HepG2 (cell line): ENCODE measurements around the gene ANKRD52. TPM values are rescaled to one million over a fixed set of nuclear protein-coding genes. Genes with fewer than 3 reads are reported as not detected.

Experiments
- KLF11 ChIP-seq: IDR thresholded peaks from 2 replicates; pipeline ENCODE4 v1.6.1; 2016; ENCODE audit warnings: missing compliant biosample characterization
- MEIS2 ChIP-seq: sonication (generic); formaldehyde crosslinking; IDR thresholded peaks from 2 replicates; pipeline ENCODE4 v1.9.0; 2021; ENCODE audit warnings: mild to moderate bottlenecking, missing genetic modification reagents
- NPAS2 ChIP-seq: sonication (generic); formaldehyde crosslinking; IDR thresholded peaks from 2 replicates; pipeline ENCODE4 v1.8.0; 2022; ENCODE audit warnings: mild to moderate bottlenecking, missing genetic modification reagents, borderline replicate concordance
- NR2F2 ChIP-seq: IDR thresholded peaks from 2 replicates; pipeline ENCODE4 v1.6.1; 2012; ENCODE audit warnings: low read depth, inconsistent platforms, borderline replicate concordance
- NRL ChIP-seq: sonication (generic); formaldehyde crosslinking; IDR thresholded peaks from 2 replicates; pipeline ENCODE4 v1.5.0; 2020; ENCODE audit warnings: missing genetic modification reagents, mild to moderate bottlenecking, moderate library complexity, borderline replicate concordance
- THYN1 ChIP-seq: sonication (generic); formaldehyde crosslinking; IDR thresholded peaks from 2 replicates; pipeline ENCODE4 v1.8.1; 2023; ENCODE audit warnings: low read depth, mild to moderate bottlenecking, moderate library complexity, missing genetic modification reagents, borderline replicate concordance
- ZBTB20 ChIP-seq: sonication (generic); formaldehyde crosslinking; IDR thresholded peaks from 2 replicates; pipeline ENCODE4 v1.8.1; 2023; ENCODE audit warnings: missing genetic modification reagents, low read depth, mild to moderate bottlenecking, borderline replicate concordance
- ZNF225 ChIP-seq: sonication (generic); formaldehyde crosslinking; IDR thresholded peaks from 2 replicates; pipeline ENCODE4 v1.4.0; 2020; ENCODE audit warnings: mild to moderate bottlenecking, missing genetic modification reagents
- ZNF256 ChIP-seq: sonication (generic); formaldehyde crosslinking; conservative IDR thresholded peaks from 2 replicates; pipeline ENCODE4 v1.4.0; 2020; ENCODE audit warnings: missing genetic modification reagents
- ZNF557 ChIP-seq: sonication (generic); formaldehyde crosslinking; IDR thresholded peaks from 2 replicates; pipeline ENCODE4 v1.4.0; 2020; ENCODE audit warnings: missing genetic modification reagents
- ZNF768 ChIP-seq: sonication (generic); formaldehyde crosslinking; IDR thresholded peaks from 2 replicates; pipeline ENCODE4 v1.4.0; 2020; ENCODE audit warnings: missing genetic modification reagents
- polyA plus RNA-seq, 8 experiments: library from polyadenylated mRNA; depleted of rRNA in 3 of 8; stranded (reverse) in 7 of 8; unstranded in 1 of 8; fragments of >200 nt; fragmentation: Illumina TruSeq in 4 of 8; extraction: Trizol in 4 of 8; gene quantifications; 2 replicates each; pipeline versions ENCODE4 v1.2.1 to v1.2.3, GENCODE V29; 2011 to 2016; ENCODE audit warnings: low read depth in 4 of 8, missing spikeins in 1 of 8, mixed read lengths in 1 of 8; ENCODE audit not compliant: insufficient read depth in 1 of 8
- total RNA-seq, 5 experiments: library from RNA; depleted of rRNA; stranded (reverse); fragments of >200 nt; fragmentation: Illumina TruSeq; extraction: Trizol; gene quantifications; 2 replicates each; pipeline ENCODE4 v1.2.3, GENCODE V29; 2016; ENCODE audit warnings: low read depth in 1 of 5
- TF ChIP-seq, protein P1 (sequence below): sonication (generic); formaldehyde crosslinking; IDR thresholded peaks from 2 replicates; pipeline ENCODE4 v1.4.0; 2020; ENCODE audit warnings: missing genetic modification reagents
- TF ChIP-seq, protein P2 (sequence below): IDR thresholded peaks from 2 replicates; pipeline ENCODE4 v1.6.1; 2016; ENCODE audit warnings: mild to moderate bottlenecking, missing biosample characterization, missing genetic modification reagents
- TF ChIP-seq, protein P3 (sequence below): IDR thresholded peaks from 2 replicates; pipeline ENCODE4 v1.6.1; 2016; ENCODE audit warnings: missing compliant biosample characterization, missing genetic modification reagents, borderline replicate concordance
- TF ChIP-seq, protein P4 (sequence below): sonication (generic); formaldehyde crosslinking; IDR thresholded peaks from 2 replicates; pipeline ENCODE4 v1.4.0; 2020; ENCODE audit warnings: mild to moderate bottlenecking, missing genetic modification reagents
- TF ChIP-seq, protein P5 (sequence below): sonication (generic); formaldehyde crosslinking; conservative IDR thresholded peaks from 2 replicates; pipeline ENCODE4 v1.4.0; 2020; ENCODE audit warnings: missing genetic modification reagents
- TF ChIP-seq, protein P6 (sequence below), 2 experiments: sonication (generic) in 1 of 2; formaldehyde crosslinking in 1 of 2; IDR thresholded peaks; 2 replicates each; pipeline versions ENCODE4 v1.4.0 to v1.6.1; 2018 to 2020; ENCODE audit warnings: missing genetic modification reagents in 2 of 2, borderline replicate concordance in 1 of 2, low read depth in 1 of 2, mild to moderate bottlenecking in 1 of 2, missing biosample characterization in 1 of 2

The ANKRD52 gene
- total and polyA plus RNA-seq, 2 of the 13 experiments (the other 11 are each of a cell fraction or from before 2014, with no cell fraction given): 7.8 to 9.2 TPM

DNA sequence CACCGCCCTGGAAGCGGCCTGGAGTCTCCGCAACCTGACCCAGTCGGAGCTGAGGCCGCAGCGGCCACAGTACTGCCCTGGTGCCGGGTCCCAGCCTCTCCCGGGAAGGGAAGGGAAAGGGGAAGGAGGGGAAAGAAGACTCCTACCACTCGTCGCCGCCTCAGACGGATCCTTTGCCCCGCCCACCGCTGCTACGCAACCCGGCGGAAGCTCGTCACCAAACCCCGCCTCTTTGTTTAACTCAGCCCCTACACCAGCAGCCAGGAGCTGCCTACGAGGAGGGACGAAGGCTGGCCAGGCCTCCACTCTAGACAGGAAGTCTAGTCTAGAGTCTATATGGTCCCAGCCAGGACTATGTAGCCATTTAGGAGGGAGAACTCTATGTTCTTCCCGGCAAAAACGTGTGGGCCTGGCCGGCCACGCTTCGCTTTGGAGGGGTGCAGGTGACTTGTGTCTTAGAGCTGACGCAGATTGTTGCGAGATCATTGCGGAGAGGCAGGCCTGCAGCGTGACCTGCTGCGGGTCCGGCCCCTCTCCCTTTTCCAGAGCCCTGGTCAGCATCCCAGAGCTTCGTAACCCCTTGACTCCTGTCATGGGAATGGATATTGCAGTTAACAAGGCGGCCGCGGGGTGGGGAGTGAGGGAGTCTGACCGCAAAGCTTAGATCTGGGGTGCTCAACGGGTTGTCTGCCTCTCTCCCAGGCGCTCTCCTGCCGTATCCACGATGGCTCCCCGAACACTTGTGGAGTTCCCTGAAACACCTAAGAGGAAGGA lies 36.2 kb downstream of the ANKRD52 start, which contains the start of gene RNF41 (continued):
- TF ChIP-seq, protein P1, sequence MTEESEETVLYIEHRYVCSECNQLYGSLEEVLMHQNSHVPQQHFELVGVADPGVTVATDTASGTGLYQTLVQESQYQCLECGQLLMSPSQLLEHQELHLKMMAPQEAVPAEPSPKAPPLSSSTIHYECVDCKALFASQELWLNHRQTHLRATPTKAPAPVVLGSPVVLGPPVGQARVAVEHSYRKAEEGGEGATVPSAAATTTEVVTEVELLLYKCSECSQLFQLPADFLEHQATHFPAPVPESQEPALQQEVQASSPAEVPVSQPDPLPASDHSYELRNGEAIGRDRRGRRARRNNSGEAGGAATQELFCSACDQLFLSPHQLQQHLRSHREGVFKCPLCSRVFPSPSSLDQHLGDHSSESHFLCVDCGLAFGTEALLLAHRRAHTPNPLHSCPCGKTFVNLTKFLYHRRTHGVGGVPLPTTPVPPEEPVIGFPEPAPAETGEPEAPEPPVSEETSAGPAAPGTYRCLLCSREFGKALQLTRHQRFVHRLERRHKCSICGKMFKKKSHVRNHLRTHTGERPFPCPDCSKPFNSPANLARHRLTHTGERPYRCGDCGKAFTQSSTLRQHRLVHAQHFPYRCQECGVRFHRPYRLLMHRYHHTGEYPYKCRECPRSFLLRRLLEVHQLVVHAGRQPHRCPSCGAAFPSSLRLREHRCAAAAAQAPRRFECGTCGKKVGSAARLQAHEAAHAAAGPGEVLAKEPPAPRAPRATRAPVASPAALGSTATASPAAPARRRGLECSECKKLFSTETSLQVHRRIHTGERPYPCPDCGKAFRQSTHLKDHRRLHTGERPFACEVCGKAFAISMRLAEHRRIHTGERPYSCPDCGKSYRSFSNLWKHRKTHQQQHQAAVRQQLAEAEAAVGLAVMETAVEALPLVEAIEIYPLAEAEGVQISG: peak; percentile 98
- no peak for TF ChIP-seq THYN1 (CRISPR knock-in tag)
- no peak for TF ChIP-seq ZNF225 (CRISPR knock-in tag)
- no peak for TF ChIP-seq NPAS2 (CRISPR knock-in tag)
- peak; percentile 74; the same call in 1 of the 2 replicates for TF ChIP-seq NRL (CRISPR knock-in tag)
- TF ChIP-seq ZBTB20 (CRISPR knock-in tag): peak; percentile 63; the same call in 1 of the 2 replicates
- TF ChIP-seq, protein P2, sequence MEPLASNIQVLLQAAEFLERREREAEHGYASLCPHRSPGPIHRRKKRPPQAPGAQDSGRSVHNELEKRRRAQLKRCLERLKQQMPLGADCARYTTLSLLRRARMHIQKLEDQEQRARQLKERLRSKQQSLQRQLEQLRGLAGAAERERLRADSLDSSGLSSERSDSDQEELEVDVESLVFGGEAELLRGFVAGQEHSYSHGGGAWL (CRISPR knock-in tag): no peak
- no peak for TF ChIP-seq MEIS2
- TF ChIP-seq, protein P3, sequence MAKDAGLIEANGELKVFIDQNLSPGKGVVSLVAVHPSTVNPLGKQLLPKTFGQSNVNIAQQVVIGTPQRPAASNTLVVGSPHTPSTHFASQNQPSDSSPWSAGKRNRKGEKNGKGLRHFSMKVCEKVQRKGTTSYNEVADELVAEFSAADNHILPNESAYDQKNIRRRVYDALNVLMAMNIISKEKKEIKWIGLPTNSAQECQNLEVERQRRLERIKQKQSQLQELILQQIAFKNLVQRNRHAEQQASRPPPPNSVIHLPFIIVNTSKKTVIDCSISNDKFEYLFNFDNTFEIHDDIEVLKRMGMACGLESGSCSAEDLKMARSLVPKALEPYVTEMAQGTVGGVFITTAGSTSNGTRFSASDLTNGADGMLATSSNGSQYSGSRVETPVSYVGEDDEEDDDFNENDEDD (CRISPR knock-in tag): peak; percentile 47; the same call in 1 of the 2 replicates
- no peak for TF ChIP-seq KLF11
- 0 out of 2 replicates have a peak, but pooled peaks have one; percentile 22 for TF ChIP-seq ZNF768 (CRISPR knock-in tag)
- TF ChIP-seq, protein P4, sequence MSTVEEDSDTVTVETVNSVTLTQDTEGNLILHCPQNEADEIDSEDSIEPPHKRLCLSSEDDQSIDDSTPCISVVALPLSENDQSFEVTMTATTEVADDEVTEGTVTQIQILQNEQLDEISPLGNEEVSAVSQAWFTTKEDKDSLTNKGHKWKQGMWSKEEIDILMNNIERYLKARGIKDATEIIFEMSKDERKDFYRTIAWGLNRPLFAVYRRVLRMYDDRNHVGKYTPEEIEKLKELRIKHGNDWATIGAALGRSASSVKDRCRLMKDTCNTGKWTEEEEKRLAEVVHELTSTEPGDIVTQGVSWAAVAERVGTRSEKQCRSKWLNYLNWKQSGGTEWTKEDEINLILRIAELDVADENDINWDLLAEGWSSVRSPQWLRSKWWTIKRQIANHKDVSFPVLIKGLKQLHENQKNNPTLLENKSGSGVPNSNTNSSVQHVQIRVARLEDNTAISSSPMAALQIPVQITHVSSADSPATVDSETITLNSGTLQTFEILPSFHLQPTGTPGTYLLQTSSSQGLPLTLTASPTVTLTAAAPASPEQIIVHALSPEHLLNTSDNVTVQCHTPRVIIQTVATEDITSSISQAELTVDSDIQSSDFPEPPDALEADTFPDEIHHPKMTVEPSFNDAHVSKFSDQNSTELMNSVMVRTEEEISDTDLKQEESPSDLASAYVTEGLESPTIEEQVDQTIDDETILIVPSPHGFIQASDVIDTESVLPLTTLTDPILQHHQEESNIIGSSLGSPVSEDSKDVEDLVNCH (CRISPR knock-in tag): peak; percentile 48; the same call in 1 of the 2 replicates
- no peak for TF ChIP-seq NR2F2
- TF ChIP-seq ZNF256: no peak
- TF ChIP-seq, protein P5, sequence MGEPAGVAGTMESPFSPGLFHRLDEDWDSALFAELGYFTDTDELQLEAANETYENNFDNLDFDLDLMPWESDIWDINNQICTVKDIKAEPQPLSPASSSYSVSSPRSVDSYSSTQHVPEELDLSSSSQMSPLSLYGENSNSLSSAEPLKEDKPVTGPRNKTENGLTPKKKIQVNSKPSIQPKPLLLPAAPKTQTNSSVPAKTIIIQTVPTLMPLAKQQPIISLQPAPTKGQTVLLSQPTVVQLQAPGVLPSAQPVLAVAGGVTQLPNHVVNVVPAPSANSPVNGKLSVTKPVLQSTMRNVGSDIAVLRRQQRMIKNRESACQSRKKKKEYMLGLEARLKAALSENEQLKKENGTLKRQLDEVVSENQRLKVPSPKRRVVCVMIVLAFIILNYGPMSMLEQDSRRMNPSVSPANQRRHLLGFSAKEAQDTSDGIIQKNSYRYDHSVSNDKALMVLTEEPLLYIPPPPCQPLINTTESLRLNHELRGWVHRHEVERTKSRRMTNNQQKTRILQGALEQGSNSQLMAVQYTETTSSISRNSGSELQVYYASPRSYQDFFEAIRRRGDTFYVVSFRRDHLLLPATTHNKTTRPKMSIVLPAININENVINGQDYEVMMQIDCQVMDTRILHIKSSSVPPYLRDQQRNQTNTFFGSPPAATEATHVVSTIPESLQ (CRISPR knock-in tag): no peak
- TF ChIP-seq, protein P6, sequence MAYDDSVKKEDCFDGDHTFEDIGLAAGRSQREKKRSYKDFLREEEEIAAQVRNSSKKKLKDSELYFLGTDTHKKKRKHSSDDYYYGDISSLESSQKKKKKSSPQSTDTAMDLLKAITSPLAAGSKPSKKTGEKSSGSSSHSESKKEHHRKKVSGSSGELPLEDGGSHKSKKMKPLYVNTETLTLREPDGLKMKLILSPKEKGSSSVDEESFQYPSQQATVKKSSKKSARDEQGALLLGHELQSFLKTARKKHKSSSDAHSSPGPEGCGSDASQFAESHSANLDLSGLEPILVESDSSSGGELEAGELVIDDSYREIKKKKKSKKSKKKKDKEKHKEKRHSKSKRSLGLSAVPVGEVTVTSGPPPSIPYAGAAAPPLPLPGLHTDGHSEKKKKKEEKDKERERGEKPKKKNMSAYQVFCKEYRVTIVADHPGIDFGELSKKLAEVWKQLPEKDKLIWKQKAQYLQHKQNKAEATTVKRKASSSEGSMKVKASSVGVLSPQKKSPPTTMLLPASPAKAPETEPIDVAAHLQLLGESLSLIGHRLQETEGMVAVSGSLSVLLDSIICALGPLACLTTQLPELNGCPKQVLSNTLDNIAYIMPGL (CRISPR knock-in tag; IDR thresholded peaks at IDR 0.05; ENCODE audit: borderline replicate concordance in 1 of 2, low read depth in 1 of 2): peak; percentile 78 to 84
- TF ChIP-seq ZNF557 (CRISPR knock-in tag): 0 out of 2 replicates have a peak, but pooled peaks have one; percentile 48
